H9 (cell line): Measurements from ENCODE around the gene ZNF784. TPM values are rescaled to one million over a fixed set of nuclear protein-coding genes. Genes with fewer than 3 reads are reported as not detected.

Experiments
- DNase-seq: peaks from one replicate; pipeline ENCODE4 v3.0.0-alpha.2; 2017
- H2AFZ ChIP-seq: one replicate; pipeline ENCODE4 v1.6.1; 2013; ENCODE audit warnings: mild to moderate bottlenecking, low read length, control low read depth, moderate library complexity
- H2AK5ac ChIP-seq: 2 replicates; pipeline ENCODE4 v1.6.1; 2013; ENCODE audit warnings: low read length, control low read depth, mixed read lengths; ENCODE audit not compliant: insufficient read length
- H2BK120ac ChIP-seq: one replicate; pipeline ENCODE4 v1.6.1; 2013; ENCODE audit warnings: low read depth, mild to moderate bottlenecking, low read length, control low read depth, inconsistent platforms; ENCODE audit not compliant: poor library complexity, severe bottlenecking
- H2BK12ac ChIP-seq: 2 replicates; pipeline ENCODE4 v1.6.1; 2013; ENCODE audit warnings: low read length, control low read depth, mixed read lengths, low read depth; ENCODE audit not compliant: insufficient read length
- H2BK15ac ChIP-seq: 2 replicates; pipeline ENCODE4 v1.6.1; 2013; ENCODE audit warnings: low read depth, low read length, control low read depth
- H2BK20ac ChIP-seq: one replicate; pipeline ENCODE4 v1.6.1; 2013; ENCODE audit warnings: low read depth, mild to moderate bottlenecking, low read length, control low read depth, inconsistent platforms; ENCODE audit not compliant: poor library complexity, severe bottlenecking
- H2BK5ac ChIP-seq: 2 replicates; pipeline ENCODE4 v1.6.1; 2013; ENCODE audit warnings: low read length, control low read depth, mixed read lengths; ENCODE audit not compliant: insufficient read length
- H3K14ac ChIP-seq: 2 replicates; pipeline ENCODE4 v1.6.1; 2013; ENCODE audit warnings: low read length, control low read depth; ENCODE audit not compliant: insufficient read depth
- H3K18ac ChIP-seq: 2 replicates; pipeline ENCODE4 v1.6.1; 2013; ENCODE audit warnings: low read depth, mild to moderate bottlenecking, mixed read lengths, low read length, control low read depth; ENCODE audit not compliant: insufficient read length
- H3K23ac ChIP-seq: 2 replicates; pipeline ENCODE4 v1.6.1; 2013; ENCODE audit warnings: low read length, control low read depth, mixed read lengths, low read depth; ENCODE audit not compliant: insufficient read length
- H3K23me2 ChIP-seq: 2 replicates; pipeline ENCODE4 v1.6.1; 2013; ENCODE audit warnings: low read depth, mild to moderate bottlenecking, mixed read lengths, low read length, control low read depth; ENCODE audit not compliant: insufficient read length, poor library complexity, severe bottlenecking
- H3K27ac ChIP-seq: 2 replicates; pipeline ENCODE4 v1.5.1; 2013; ENCODE audit warnings: low read length, control low read depth, mixed read lengths, low read depth; ENCODE audit not compliant: insufficient read length
- H3K27me3 ChIP-seq: 2 replicates; pipeline ENCODE4 v1.6.1; 2013; ENCODE audit warnings: low read length, control low read depth, inconsistent platforms; ENCODE audit not compliant: insufficient read depth
- H3K4ac ChIP-seq: 2 replicates; pipeline ENCODE4 v1.6.1; 2013; ENCODE audit warnings: low read depth, mild to moderate bottlenecking, control low read depth, inconsistent platforms, low read length, moderate library complexity
- H3K4me1 ChIP-seq: 2 replicates; pipeline ENCODE4 v1.6.1; 2013; ENCODE audit warnings: low read length, control low read depth, inconsistent platforms; ENCODE audit not compliant: insufficient read depth
- H3K4me2 ChIP-seq: 2 replicates; pipeline ENCODE4 v1.6.1; 2013; ENCODE audit warnings: low read length, control low read depth, mixed read lengths; ENCODE audit not compliant: insufficient read length, insufficient read depth
- H3K56ac ChIP-seq: 2 replicates; pipeline ENCODE4 v1.6.1; 2013; ENCODE audit warnings: low read depth, mild to moderate bottlenecking, mixed read lengths, low read length, control low read depth; ENCODE audit not compliant: insufficient read length
- H3K79me1 ChIP-seq: 2 replicates; pipeline ENCODE4 v1.6.1; 2013; ENCODE audit warnings: low read depth, mild to moderate bottlenecking, moderate library complexity, low read length, control low read depth, inconsistent platforms; ENCODE audit not compliant: insufficient read depth, poor library complexity, severe bottlenecking
- H3K79me2 ChIP-seq: 2 replicates; pipeline ENCODE4 v1.6.1; 2013; ENCODE audit warnings: low read length, control low read depth, inconsistent platforms; ENCODE audit not compliant: insufficient read depth
- H3K9ac ChIP-seq: 2 replicates; pipeline ENCODE4 v1.6.1; 2013; ENCODE audit warnings: low read length, control low read depth, mixed read lengths; ENCODE audit not compliant: insufficient read length; ENCODE audit errors: extremely low read depth
- H3K9me3 ChIP-seq: one replicate; pipeline ENCODE4 v1.6.1; 2013; ENCODE audit warnings: low read depth, low read length, inconsistent platforms; ENCODE audit not compliant: control insufficient read depth
- H3T11ph ChIP-seq: one replicate; pipeline ENCODE4 v1.6.1; 2013; ENCODE audit warnings: mild to moderate bottlenecking, low read length, control low read depth, inconsistent platforms
- H4K20me1 ChIP-seq: one replicate; pipeline ENCODE4 v1.6.1; 2013; ENCODE audit not compliant: control insufficient read depth, insufficient read length, insufficient read depth
- H4K5ac ChIP-seq: 2 replicates; pipeline ENCODE4 v1.6.1; 2013; ENCODE audit warnings: low read depth, mild to moderate bottlenecking, mixed read lengths, low read length, control low read depth; ENCODE audit not compliant: insufficient read length
- H4K8ac ChIP-seq: replicated peaks from 2 replicates; pipeline ENCODE4 v1.6.1; 2013; ENCODE audit warnings: low read length, control low read depth, mixed read lengths, low read depth; ENCODE audit not compliant: insufficient read length
- H4K91ac ChIP-seq: 2 replicates; pipeline ENCODE4 v1.6.1; 2013; ENCODE audit warnings: low read depth, mild to moderate bottlenecking, moderate library complexity, mixed read lengths, low read length, control low read depth; ENCODE audit not compliant: insufficient read length
- H3K27ac Mint-ChIP-seq, 3 experiments: 2 replicates in 2 of 3; 3 replicates in 1 of 3; pipeline ENCODE4 v1.8.0; 2020 to 2021; ENCODE audit warnings: mixed read lengths in 3 of 3, mild to moderate bottlenecking in 1 of 3, moderate library complexity in 1 of 3
- H3K27me3 Mint-ChIP-seq: 2 replicates; pipeline ENCODE4 v1.8.0; 2021; ENCODE audit warnings: low read depth, mild to moderate bottlenecking, moderate library complexity, mixed read lengths
- H3K36me3 Mint-ChIP-seq, 3 experiments: 2 replicates in 2 of 3; 3 replicates in 1 of 3; pipeline ENCODE4 v1.8.0; 2020 to 2021; ENCODE audit warnings: low read depth in 3 of 3, mixed read lengths in 3 of 3; ENCODE audit not compliant: insufficient read depth in 1 of 3
- H3K4me1 Mint-ChIP-seq, 2 experiments: 2 replicates each; pipeline ENCODE4 v1.8.0; 2020; ENCODE audit warnings: mixed read lengths in 2 of 2
- H3K4me3 Mint-ChIP-seq, 2 experiments: 2 replicates in 1 of 2; 3 replicates in 1 of 2; pipeline ENCODE4 v1.8.0; 2020 to 2021; ENCODE audit warnings: mild to moderate bottlenecking in 2 of 2, mixed read lengths in 2 of 2, moderate library complexity in 1 of 2
- H3K9me3 Mint-ChIP-seq, 2 experiments: 2 replicates in 1 of 2; 3 replicates in 1 of 2; pipeline ENCODE4 v1.8.0; 2020; ENCODE audit warnings: mild to moderate bottlenecking in 2 of 2, mixed read lengths in 2 of 2, moderate library complexity in 1 of 2
- WGBS: extraction: QIAGEN DNeasy Blood & Tissue Kit; methylation state at CpG from one replicate; pipeline ENCODE4 v1.1.7; 2013; ENCODE audit warnings: missing lambda C conversion rate, low lambda C conversion rate, mixed read lengths; ENCODE audit not compliant: insufficient read length; ENCODE audit errors: extremely low coverage; 5-methylcytosine and 5-hydroxymethylcytosine counted together
- total RNA-seq: library from RNA; stranded (reverse); gene quantifications from 2 replicates; pipeline ENCODE4 v1.2.1, GENCODE V29; 2021
- TF ChIP-seq, protein P1 (sequence below): fragments of 200-600 bp; sonication (generic); conservative IDR thresholded peaks from 3 replicates; pipeline ENCODE4 v1.8.0; 2021; ENCODE audit warnings: antibody characterized with exemption, mild to moderate bottlenecking

Gene ZNF784
- total RNA-seq, 1 experiment from 2014 or later: 10.7 TPM

DNA sequence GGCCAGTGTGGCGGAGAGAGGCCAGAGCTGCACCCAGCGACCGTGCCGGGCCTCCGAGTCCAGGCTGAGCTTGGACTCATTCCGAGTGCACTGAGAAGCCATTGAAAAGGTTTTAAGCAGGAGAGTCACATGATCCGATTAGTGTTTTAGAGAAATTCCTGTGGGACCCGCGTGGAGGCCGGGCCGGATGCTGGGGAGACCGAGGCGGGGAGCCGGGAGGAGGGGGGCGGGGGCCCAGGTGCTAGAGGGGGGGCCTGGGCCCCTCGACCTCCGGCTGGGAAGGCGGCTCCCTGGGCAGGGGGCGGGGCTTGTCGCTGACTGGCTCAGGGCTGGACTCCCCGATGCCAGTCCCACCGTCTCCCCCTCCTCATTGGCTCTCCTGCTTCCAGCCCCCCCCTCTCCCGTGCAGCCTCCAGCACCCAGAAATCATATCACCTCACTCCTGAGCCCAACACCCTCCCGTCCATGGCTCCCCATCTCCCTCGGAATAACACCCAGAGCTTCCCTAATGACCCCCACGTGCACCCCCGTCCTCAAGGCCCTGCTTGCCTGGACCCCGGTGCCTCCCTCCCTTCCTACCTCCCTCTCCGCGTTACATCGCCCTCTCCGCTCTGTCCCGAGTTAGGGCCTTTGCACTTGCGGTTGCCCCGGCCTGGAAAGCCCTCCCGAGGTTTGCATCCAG, 38.6 kb downstream of the ZNF784 start:
- Mint-ChIP-seq H3K4me3 (peak overlapping the region; percentile 68 to 89), H3K27ac (peak overlapping the region; percentile 37 to 93 (median 85); a peak in 4 of 7 replicates), H3K36me3 (no peaks in the 10 kb centered on the region), H3K4me1 (peaks cover 31 to 39% of the 10 kb centered on the region in 2 experiments), H3K27me3 (peaks cover 9% of the 10 kb centered on the region), H3K9me3 (no peaks in the 10 kb centered on the region)
- Histone ChIP-seq H4K20me1 (no peaks in the 10 kb centered on the region), H3K79me1 (no peaks in the 10 kb centered on the region), H4K8ac (no peak overlapping the region), H3K9ac (no peak overlapping the region), H3K4ac (no peak overlapping the region), H2BK12ac (no peak overlapping the region), H3K23ac (no peak overlapping the region), H2BK20ac (no peak overlapping the region), H4K5ac (no peak overlapping the region), H2BK120ac (no peak overlapping the region), H4K91ac (no peak overlapping the region), H3K27ac (no peak overlapping the region), H3K23me2 (peaks cover 7% of the 10 kb centered on the region), H3T11ph (no peak overlapping the region), H3K14ac (peak overlapping the region; percentile 69; the same call in 1 of the 2 replicates), H2AK5ac (no peak overlapping the region), H2BK15ac (no peak overlapping the region), H3K4me2 (peak overlapping the region; percentile 58), H3K79me2 (no peaks in the 10 kb centered on the region), H3K56ac (no peak overlapping the region), H3K4me1 (no peaks in the 10 kb centered on the region), H2BK5ac (no peak overlapping the region), H3K18ac (peak overlapping the region; percentile 45), H2AFZ (no peak overlapping the region), H3K27me3 (no peaks in the 10 kb centered on the region), H3K9me3 (no peaks in the 10 kb centered on the region)
- WGBS: no CpG with 5 or more reads among the region's 36 CpGs
- TF ChIP-seq, protein P1, sequence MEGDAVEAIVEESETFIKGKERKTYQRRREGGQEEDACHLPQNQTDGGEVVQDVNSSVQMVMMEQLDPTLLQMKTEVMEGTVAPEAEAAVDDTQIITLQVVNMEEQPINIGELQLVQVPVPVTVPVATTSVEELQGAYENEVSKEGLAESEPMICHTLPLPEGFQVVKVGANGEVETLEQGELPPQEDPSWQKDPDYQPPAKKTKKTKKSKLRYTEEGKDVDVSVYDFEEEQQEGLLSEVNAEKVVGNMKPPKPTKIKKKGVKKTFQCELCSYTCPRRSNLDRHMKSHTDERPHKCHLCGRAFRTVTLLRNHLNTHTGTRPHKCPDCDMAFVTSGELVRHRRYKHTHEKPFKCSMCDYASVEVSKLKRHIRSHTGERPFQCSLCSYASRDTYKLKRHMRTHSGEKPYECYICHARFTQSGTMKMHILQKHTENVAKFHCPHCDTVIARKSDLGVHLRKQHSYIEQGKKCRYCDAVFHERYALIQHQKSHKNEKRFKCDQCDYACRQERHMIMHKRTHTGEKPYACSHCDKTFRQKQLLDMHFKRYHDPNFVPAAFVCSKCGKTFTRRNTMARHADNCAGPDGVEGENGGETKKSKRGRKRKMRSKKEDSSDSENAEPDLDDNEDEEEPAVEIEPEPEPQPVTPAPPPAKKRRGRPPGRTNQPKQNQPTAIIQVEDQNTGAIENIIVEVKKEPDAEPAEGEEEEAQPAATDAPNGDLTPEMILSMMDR: no peak
- peak; percentile 90 for DNase-seq
